WTC11 (cell line): ENCODE data around the gene C1orf198.

Experiments
- ATF3 ChIP-seq: sonication (generic); formaldehyde crosslinking; conservative IDR thresholded peaks from 2 replicates; pipeline ENCODE4 v1.8.1; 2022; ENCODE audit warnings: mild to moderate bottlenecking, missing genetic modification reagents
- CREB1 ChIP-seq: sonication (generic); formaldehyde crosslinking; IDR thresholded peaks from 2 replicates; pipeline ENCODE4 v1.8.0; 2023; ENCODE audit warnings: mild to moderate bottlenecking, missing genetic modification reagents
- CTCF ChIP-seq: fragments of 200-600 bp; IDR thresholded peaks from 2 replicates; pipeline ENCODE4 v1.8.0; 2022; ENCODE audit warnings: antibody characterized with exemption
- ESRRA ChIP-seq: sonication (generic); formaldehyde crosslinking; IDR thresholded peaks from 2 replicates; pipeline ENCODE4 v1.8.1; 2022; ENCODE audit warnings: mild to moderate bottlenecking, missing genetic modification reagents, borderline replicate concordance
- FOXP4 ChIP-seq: sonication (generic); formaldehyde crosslinking; IDR thresholded peaks from 2 replicates; pipeline ENCODE4 v1.8.0; 2022; ENCODE audit warnings: mild to moderate bottlenecking, missing genetic modification reagents
- IRF1 ChIP-seq: sonication (generic); formaldehyde crosslinking; IDR thresholded peaks from 2 replicates; pipeline ENCODE4 v1.8.0; 2023; ENCODE audit warnings: missing genetic modification reagents
- MLX ChIP-seq: sonication (generic); formaldehyde crosslinking; IDR thresholded peaks from 2 replicates; pipeline ENCODE4 v1.8.1; 2023; ENCODE audit warnings: mild to moderate bottlenecking, missing genetic modification reagents, moderate library complexity
- NFYB ChIP-seq: sonication (generic); formaldehyde crosslinking; conservative IDR thresholded peaks from 2 replicates; pipeline ENCODE4 v1.8.0; 2022; ENCODE audit warnings: low read depth, missing genetic modification reagents
- PRDM15 ChIP-seq: sonication (generic); formaldehyde crosslinking; IDR thresholded peaks from 2 replicates; pipeline ENCODE4 v1.8.0; 2022; ENCODE audit warnings: missing genetic modification reagents
- TEAD4 ChIP-seq: sonication (generic); formaldehyde crosslinking; IDR thresholded peaks from 2 replicates; pipeline ENCODE4 v1.8.0; 2022; ENCODE audit warnings: mild to moderate bottlenecking, missing genetic modification reagents
- ZNF263 ChIP-seq: sonication (generic); formaldehyde crosslinking; IDR thresholded peaks from 2 replicates; pipeline ENCODE4 v1.8.1; 2022; ENCODE audit warnings: low read depth, mild to moderate bottlenecking, moderate library complexity, missing genetic modification reagents

- TF ChIP-seq IRF1 (CRISPR knock-in tag) (no peak), NFYB (no peak), ATF3 (CRISPR knock-in tag) (no peak), FOXP4 (CRISPR knock-in tag) (no peak), CTCF (no peak), CREB1 (CRISPR knock-in tag) (no peak), PRDM15 (CRISPR knock-in tag) (no peak), TEAD4 (CRISPR knock-in tag) (no peak), ZNF263 (CRISPR knock-in tag) (no peak), ESRRA (CRISPR knock-in tag) (no peak), MLX (CRISPR knock-in tag) (no peak)
These were observed 74.9 kb downstream of the C1orf198 start for GRCh38 chr1:230793463-230793745.
